H1 (cell line): ENCODE measurements around the gene ADCY2. TPM values are rescaled to one million over a fixed set of nuclear protein-coding genes. Genes with fewer than 3 reads are reported as not detected.

Experiments
- CTCF ChIA-PET: fragments of 300-600 bp; sonication (Branson Sonifier 250); formaldehyde crosslinking; loops from one replicate; lab custom pipeline; 2021; ENCODE audit not compliant: partially characterized antibody; lab: Charles Lee
- POLR2A ChIA-PET: fragments of 300-600 bp; sonication (Branson Sonifier 250); formaldehyde crosslinking; loops from one replicate; lab custom pipeline; 2021; ENCODE audit warnings: inconsistent platforms; ENCODE audit not compliant: partially characterized antibody; lab: Charles Lee
- DNase-seq, 2 experiments: peaks; one replicate each; pipeline versions ENCODE4 v3.0.0 to v3.0.0-alpha.2; 2010 to 2022; ENCODE audit warnings: low spot score in 2 of 2, low read depth in 1 of 2, mixed read lengths in 1 of 2
- FAIRE-seq: peaks from 2 replicates; lab custom pipeline; 2011; peaks lifted over from hg19 to GRCh38; lab: Jason Lieb, UNC
- H2AFZ ChIP-seq: 2 replicates; pipeline ENCODE4 v1.8.1; 2012; ENCODE audit warnings: low read length, inconsistent platforms
- H2AK5ac ChIP-seq: 2 replicates; pipeline ENCODE4 v1.6.1; 2013; ENCODE audit warnings: low read depth, low read length
- H2BK120ac ChIP-seq: replicated peaks from 2 replicates; pipeline ENCODE3; 2013; ENCODE audit warnings: low read depth, low read length, inconsistent platforms
- H2BK12ac ChIP-seq: 2 replicates; pipeline ENCODE4 v1.6.1; 2013; ENCODE audit warnings: low read depth, low read length
- H2BK15ac ChIP-seq: 2 replicates; pipeline ENCODE4 v1.6.1; 2013; ENCODE audit warnings: low read length
- H2BK20ac ChIP-seq: 2 replicates; pipeline ENCODE4 v1.6.1; 2013; ENCODE audit warnings: low read length
- H2BK5ac ChIP-seq: 2 replicates; pipeline ENCODE4 v1.6.1; 2013; ENCODE audit warnings: low read depth, low read length
- H3K14ac ChIP-seq: 2 replicates; pipeline ENCODE4 v1.6.1; 2013; ENCODE audit warnings: inconsistent platforms; ENCODE audit not compliant: insufficient read length
- H3K18ac ChIP-seq: 2 replicates; pipeline ENCODE4 v1.6.1; 2013; ENCODE audit warnings: low read length; ENCODE audit errors: extremely low read depth
- H3K23ac ChIP-seq: 2 replicates; pipeline ENCODE4 v1.6.1; 2013; ENCODE audit warnings: inconsistent platforms; ENCODE audit not compliant: insufficient read length
- H3K23me2 ChIP-seq: 2 replicates; pipeline ENCODE4 v1.6.1; 2013; ENCODE audit warnings: low read depth, low read length
- H3K27ac ChIP-seq: 2 replicates; pipeline ENCODE4 v1.6.1; 2011; ENCODE audit warnings: low read depth, low read length, inconsistent platforms
- H3K27me3 ChIP-seq, 4 experiments: replicated peaks in 1 of 4; 1 replicate in 1 of 4; 2 replicates in 3 of 4; pipeline versions ENCODE4 v1.6.1 to v1.8.1; 2011 to 2013; ENCODE audit warnings: low read length in 3 of 4, mild to moderate bottlenecking in 3 of 4, inconsistent platforms in 2 of 4, mixed read lengths in 2 of 4, moderate library complexity in 1 of 4; ENCODE audit not compliant: control insufficient read depth in 3 of 4, insufficient read depth in 3 of 4; ENCODE audit errors: extremely low read depth in 1 of 4
- H3K36me3 ChIP-seq, 4 experiments: 2 replicates each; pipeline versions ENCODE4 v1.6.1 to v1.8.1; 2011 to 2013; ENCODE audit warnings: mild to moderate bottlenecking in 4 of 4, low read length in 3 of 4, moderate library complexity in 2 of 4, control low read depth in 1 of 4, inconsistent platforms in 1 of 4; ENCODE audit not compliant: insufficient read depth in 4 of 4, control insufficient read depth in 2 of 4
- H3K4ac ChIP-seq: replicated peaks from 2 replicates; pipeline ENCODE3; 2013; ENCODE audit warnings: low read length, low read depth, mixed read lengths, inconsistent platforms; ENCODE audit not compliant: insufficient read length
- H3K4me1 ChIP-seq, 4 experiments: replicated peaks in 1 of 4; 1 replicate in 1 of 4; 2 replicates in 3 of 4; pipeline versions ENCODE4 v1.6.1 to v1.8.1; 2011 to 2013; ENCODE audit warnings: low read length in 3 of 4, inconsistent platforms in 2 of 4, mixed read lengths in 1 of 4; ENCODE audit not compliant: insufficient read depth in 4 of 4, control insufficient read depth in 3 of 4
- H3K4me2 ChIP-seq, 2 experiments: 2 replicates each; pipeline versions ENCODE4 v1.6.1 to v1.8.1; 2011 to 2013; ENCODE audit warnings: low read depth in 2 of 2, low read length in 2 of 2, control low read depth in 1 of 2, inconsistent platforms in 1 of 2, mild to moderate bottlenecking in 1 of 2; ENCODE audit not compliant: insufficient read depth in 1 of 2
- H3K4me3 ChIP-seq, 4 experiments: fragments of 200-600, 300-600 bp in 1 of 4; sonication (generic), shearing (Covaris generic), sonication (Bioruptor Twin) in 1 of 4; 2 replicates each; pipeline versions ENCODE4 v1.5.1 to v1.8.1; 2011 to 2016; ENCODE audit warnings: low read length in 4 of 4, low read depth in 3 of 4, control low read depth in 2 of 4, inconsistent platforms in 2 of 4, mild to moderate bottlenecking in 2 of 4, mixed read lengths in 1 of 4, moderate library complexity in 1 of 4; ENCODE audit not compliant: insufficient read depth in 2 of 4; ENCODE audit errors: extremely low read depth in 1 of 4
- H3K56ac ChIP-seq: replicated peaks from 2 replicates; pipeline ENCODE3; 2013; ENCODE audit warnings: low read depth, mild to moderate bottlenecking, mixed read lengths, low read length, inconsistent platforms; ENCODE audit not compliant: insufficient read length
- H3K79me1 ChIP-seq: 2 replicates; pipeline ENCODE4 v1.6.1; 2013; ENCODE audit warnings: low read depth, low read length, control low read depth
- H3K79me2 ChIP-seq, 2 experiments: 2 replicates each; pipeline versions ENCODE4 v1.6.1 to v1.8.1; 2012 to 2013; ENCODE audit warnings: low read length in 2 of 2, mild to moderate bottlenecking in 2 of 2, inconsistent platforms in 1 of 2; ENCODE audit not compliant: insufficient read depth in 2 of 2, control insufficient read depth in 1 of 2
- H3K9ac ChIP-seq, 4 experiments: replicated peaks in 1 of 4; 1 replicate in 1 of 4; 2 replicates in 3 of 4; pipeline versions ENCODE4 v1.6.1 to v1.8.1; 2011 to 2013; ENCODE audit warnings: low read depth in 3 of 4, low read length in 3 of 4, control low read depth in 2 of 4, mild to moderate bottlenecking in 2 of 4, moderate library complexity in 2 of 4, inconsistent platforms in 1 of 4; ENCODE audit errors: extremely low read depth in 1 of 4
- H3K9me3 ChIP-seq, 2 experiments: 2 replicates each; pipeline versions ENCODE4 v1.6.1 to v1.8.1; 2012 to 2013; ENCODE audit warnings: mild to moderate bottlenecking in 2 of 2, moderate library complexity in 2 of 2, control low read depth in 1 of 2, inconsistent platforms in 1 of 2, low read depth in 1 of 2, low read length in 1 of 2, mixed read lengths in 1 of 2; ENCODE audit not compliant: insufficient read depth in 2 of 2
- H4K20me1 ChIP-seq, 2 experiments: replicated peaks in 1 of 2; 2 replicates each; pipeline versions ENCODE3 to v1.8.1; 2011 to 2013; ENCODE audit warnings: inconsistent platforms in 2 of 2, low read length in 2 of 2, mild to moderate bottlenecking in 1 of 2; ENCODE audit not compliant: insufficient read depth in 2 of 2, control insufficient read depth in 1 of 2
- H4K5ac ChIP-seq: 2 replicates; pipeline ENCODE4 v1.6.1; 2013; ENCODE audit warnings: low read length, low read depth, mixed read lengths, inconsistent platforms; ENCODE audit not compliant: insufficient read length
- H4K8ac ChIP-seq: 2 replicates; pipeline ENCODE4 v1.8.0; 2013; ENCODE audit warnings: mild to moderate bottlenecking, moderate library complexity, low read length, inconsistent platforms; ENCODE audit not compliant: insufficient read depth; ENCODE audit errors: extremely low read depth
- H4K91ac ChIP-seq: replicated peaks from 2 replicates; pipeline ENCODE3; 2013; ENCODE audit warnings: low read length, mixed read lengths, inconsistent platforms; ENCODE audit not compliant: insufficient read length
- ATF2 ChIP-seq: IDR thresholded peaks from 2 replicates; pipeline ENCODE4 v1.6.1; 2012; ENCODE audit warnings: low read length, inconsistent platforms
- ATF3 ChIP-seq: IDR thresholded peaks from 2 replicates; pipeline ENCODE4 v1.6.1; 2011; ENCODE audit warnings: low read depth, mild to moderate bottlenecking, low read length; ENCODE audit not compliant: insufficient read depth
- E2F6 ChIP-seq: IDR thresholded peaks from 2 replicates; pipeline ENCODE4 v1.6.1; 2012; ENCODE audit warnings: inconsistent platforms
- KDM1A ChIP-seq: fragments of 200-600, 300-600 bp; sonication (generic); IDR thresholded peaks from 2 replicates; pipeline ENCODE4 v1.7.1; 2016; ENCODE audit warnings: mild to moderate bottlenecking, low read length, borderline replicate concordance
- MAFK ChIP-seq: IDR thresholded peaks from 2 replicates; pipeline ENCODE4 v1.6.1; 2012; ENCODE audit warnings: low read depth, mild to moderate bottlenecking, improper control_type of control experiment, low read length
- RAD21 ChIP-seq, 2 experiments: IDR thresholded peaks in 1 of 2; conservative IDR thresholded peaks in 1 of 2; 2 replicates each; pipeline ENCODE4 v1.6.1; 2011; ENCODE audit warnings: low read depth in 2 of 2, low read length in 2 of 2, improper control_type of control experiment in 1 of 2, inconsistent platforms in 1 of 2, mild to moderate bottlenecking in 1 of 2, moderate library complexity in 1 of 2
- RBBP5 ChIP-seq: IDR thresholded peaks from 2 replicates; pipeline ENCODE4 v1.7.1; 2012; ENCODE audit warnings: low read depth, mild to moderate bottlenecking, inconsistent platforms, low read length, moderate library complexity, borderline replicate concordance
- RXRA ChIP-seq: IDR thresholded peaks from 2 replicates; pipeline ENCODE4 v1.6.1; 2011; ENCODE audit warnings: low read depth, mild to moderate bottlenecking, low read length, moderate library complexity; ENCODE audit not compliant: insufficient read depth
- TAF7 ChIP-seq: optimal IDR thresholded peaks from 2 replicates; pipeline ENCODE3; 2011; ENCODE audit warnings: low read depth, mild to moderate bottlenecking, inconsistent platforms, low read length, moderate library complexity, borderline replicate concordance
- TEAD4 ChIP-seq: IDR thresholded peaks from 2 replicates; pipeline ENCODE4 v1.6.1; 2012; ENCODE audit warnings: low read depth, low read length, inconsistent platforms, mixed read lengths
- WGBS, 2 experiments: shearing (Covaris generic) in 1 of 2; methylation state at CpG; one replicate each; pipeline versions ENCODE4 v1.1.6 to v1.1.7; 2013 to 2015; ENCODE audit warnings: low lambda C conversion rate in 2 of 2, mixed read lengths in 2 of 2, inconsistent platforms in 1 of 2, low coverage in 1 of 2, missing lambda C conversion rate in 1 of 2; ENCODE audit not compliant: insufficient replicate concordance in 2 of 2, insufficient coverage in 1 of 2, insufficient read length in 1 of 2; ENCODE audit errors: extremely low coverage in 1 of 2, missing lambda C conversion rate in 1 of 2; 5-methylcytosine and 5-hydroxymethylcytosine counted together
- polyA plus RNA-seq, 7 experiments: library from polyadenylated mRNA; depleted of rRNA in 3 of 7; stranded (reverse) in 5 of 7; unstranded in 2 of 7; fragments of >200 nt in 5 of 7; fragments of 200-250 nt in 2 of 7; gene quantifications; 1 replicate in 5 of 7; 2 replicates in 1 of 7; 4 replicates in 1 of 7; pipeline versions ENCODE4 v1.2.1 to v1.2.3, GENCODE V29; 2011 to 2013; ENCODE audit warnings: missing spikeins in 2 of 7, mixed read lengths in 2 of 7
- total RNA-seq: library from RNA; stranded (reverse); fragmentation: NEBNext Ultra II Directional; extraction: Animal tissue kit (Norgen Biotek cat#: 25700); gene quantifications from 2 replicates; pipeline ENCODE4 v1.2.1, GENCODE V29; 2021

ADCY2 gene
- total and polyA plus RNA-seq, 2 of the 8 experiments (the other 6 are each of a cell fraction or from before 2014, with no cell fraction given), result 35.8 to 122 TPM

GRCh38 chr5:7742241-7742656 lies 346.3 kb downstream of the ADCY2 start:
- Histone ChIP-seq H4K5ac (no peak overlapping the region), H3K27me3 (no peaks in the 10 kb centered on the region), H3K79me1 (no peaks in the 10 kb centered on the region), H3K23ac (no peak overlapping the region), H3K27ac (no peak overlapping the region), H2AFZ (no peak overlapping the region), H2BK120ac (no peak overlapping the region), H3K9me3 (no peaks in the 10 kb centered on the region), H3K79me2 (no peaks in the 10 kb centered on the region), H2BK5ac (no peak overlapping the region), H3K14ac (no peak overlapping the region), H3K9ac (no peak overlapping the region), H3K56ac (no peak overlapping the region), H2BK12ac (no peak overlapping the region), H2AK5ac (no peak overlapping the region), H3K23me2 (peaks cover 6% of the 10 kb centered on the region; the same call in 1 of the 2 replicates), H3K4me3 (no peak overlapping the region), H3K4me2 (no peak overlapping the region), H2BK20ac (no peak overlapping the region), H4K20me1 (peaks cover 0 to 4% of the 10 kb centered on the region in 2 experiments), H2BK15ac (no peak overlapping the region), H4K91ac (no peak overlapping the region), H3K18ac (no peak overlapping the region), H3K4ac (no peak overlapping the region), H3K4me1 (peaks cover 0 to 2% (median under 1%) of the 10 kb centered on the region in 4 experiments; a peak in 1 of 7 replicates), H3K36me3 (peaks cover 0 to 6% (median 0%) of the 10 kb centered on the region in 4 experiments; a peak in 3 of 8 replicates), H4K8ac (no peak overlapping the region)
- FAIRE-seq (no peak), DNase-seq (no peak)
- whole genome bisulfite sequencing, 2 experiments, result 87% methylated on average over 5 of the region's 5 CpGs; no CpG with 5 or more reads in 1 of the 2 experiments
- ChIA-PET CTCF (interaction anchor here (0.7 to 1.1 kb wide), 2 partner anchors 13 to 1256 kb away, joined by 3 read pairs; no protein-coding TSS in a partner anchor), POLR2A (no interaction called here)
- TF ChIP-seq TAF7 (no peak), RXRA (no peak), ATF2 (no peak), KDM1A (no peak), TEAD4 (no peak), ATF3 (no peak), E2F6 (no peak), MAFK (no peak), RAD21 (IDR thresholded peaks at IDR 0.05 in 1 of 2, conservative IDR thresholded peaks at IDR 0.05 in 1 of 2; ENCODE audit: low read depth in 2 of 2, low read length in 2 of 2) (no peak), RBBP5 (no peak)
